Measurements from ENCODE around the gene ADTRP. TPM values are rescaled to one million over a fixed set of nuclear protein-coding genes. Genes with fewer than 3 reads are reported as not detected.

The ADTRP gene
- total RNA-seq, 1 donor from 2014 or later = 0.68 TPM

- Histone ChIP-seq H3K9ac (ENCODE audit: low read length) (no peak overlapping the region), H3K4me3 (ENCODE audit: insufficient read depth, low read depth, low read length) (no peak overlapping the region), H3K79me2 (ENCODE audit: insufficient read depth, low read length) (no peaks in the 10 kb centered on the region), H3K36me3 (ENCODE audit: insufficient read depth, low read length) (no peaks in the 10 kb centered on the region), H2AFZ (ENCODE audit: low read depth, low read length) (no peak overlapping the region), H3K27ac (ENCODE audit: low read depth, low read length) (no peak overlapping the region), H3K9me3 (ENCODE audit: insufficient read depth, low read depth, low read length) (no peaks in the 10 kb centered on the region), H3K4me1 (ENCODE audit: insufficient read depth, low read length) (no peaks in the 10 kb centered on the region), H3K27me3 (ENCODE audit: insufficient read depth, low read length) (no peaks in the 10 kb centered on the region), H4K20me1 (ENCODE audit: insufficient read depth, low read length) (no peaks in the 10 kb centered on the region), H3K4me2 (ENCODE audit: low read length) (no peak overlapping the region)
- peaks cover 8% of the 10 kb centered on the region for H3K9me3 Mint-ChIP-seq (ENCODE audit: unreplicated experiment)
- no peaks in the 10 kb centered on the region for H3K27me3 Mint-ChIP-seq (ENCODE audit: low read depth, unreplicated experiment)
- no peak for TF ChIP-seq EZH2 (IDR thresholded peaks at IDR 0.05; ENCODE audit: insufficient read depth, low read length)
- TF ChIP-seq CTCF (IDR thresholded peaks at IDR 0.05; ENCODE audit: insufficient read depth, low read depth, low read length) = no peak
- H3K27ac Mint-ChIP-seq (ENCODE audit: unreplicated experiment) = no peak overlapping the region
- H3K4me3 Mint-ChIP-seq (ENCODE audit: unreplicated experiment) = no peak overlapping the region
- FAIRE-seq = no peak
- H3K36me3 Mint-ChIP-seq (ENCODE audit: low read depth, unreplicated experiment) = no peaks in the 10 kb centered on the region
- peak; percentile 30 for DNase-seq (ENCODE audit: low read depth)
- peaks cover 3% of the 10 kb centered on the region for H3K4me1 Mint-ChIP-seq (ENCODE audit: low read depth, unreplicated experiment)
Measured at GRCh38 chr6:11785415-11785773, 6.8 kb upstream of the ADTRP start.

- no peak overlapping the region for H3K27ac ChIP-seq (ENCODE audit: low read depth, low read length)
- Mint-ChIP-seq H3K9me3 (ENCODE audit: unreplicated experiment) (peaks cover 11% of the 10 kb centered on the region), H3K27me3 (ENCODE audit: low read depth, unreplicated experiment) (no peaks in the 10 kb centered on the region), H3K36me3 (ENCODE audit: low read depth, unreplicated experiment) (no peaks in the 10 kb centered on the region), H3K4me1 (ENCODE audit: low read depth, unreplicated experiment) (peaks cover 6% of the 10 kb centered on the region), H3K27ac (ENCODE audit: unreplicated experiment) (no peak overlapping the region), H3K4me3 (ENCODE audit: unreplicated experiment) (no peak overlapping the region)
- no peak overlapping the region for H3K9ac ChIP-seq (ENCODE audit: low read length)
- no peak for DNase-seq (ENCODE audit: low read depth)
- H3K4me1 ChIP-seq (ENCODE audit: insufficient read depth, low read length) = no peaks in the 10 kb centered on the region
- no peak overlapping the region for H3K4me2 ChIP-seq (ENCODE audit: low read length)
- no peaks in the 10 kb centered on the region for H3K36me3 ChIP-seq (ENCODE audit: insufficient read depth, low read length)
- H3K27me3 ChIP-seq (ENCODE audit: insufficient read depth, low read length) = no peaks in the 10 kb centered on the region
- H4K20me1 ChIP-seq (ENCODE audit: insufficient read depth, low read length) = no peaks in the 10 kb centered on the region
- no peak overlapping the region for H3K4me3 ChIP-seq (ENCODE audit: insufficient read depth, low read depth, low read length)
- TF ChIP-seq EZH2 (IDR thresholded peaks at IDR 0.05; ENCODE audit: insufficient read depth, low read length) (no peak), CTCF (IDR thresholded peaks at IDR 0.05; ENCODE audit: insufficient read depth, low read depth, low read length) (no peak)
- no peaks in the 10 kb centered on the region for H3K79me2 ChIP-seq (ENCODE audit: insufficient read depth, low read length)
- no peaks in the 10 kb centered on the region for H3K9me3 ChIP-seq (ENCODE audit: insufficient read depth, low read depth, low read length)
- no peak for FAIRE-seq
- H2AFZ ChIP-seq (ENCODE audit: low read depth, low read length) = no peak overlapping the region
Measured at GRCh38 chr6:11784341-11784740, 5.7 kb upstream of the ADTRP start.

DNA sequence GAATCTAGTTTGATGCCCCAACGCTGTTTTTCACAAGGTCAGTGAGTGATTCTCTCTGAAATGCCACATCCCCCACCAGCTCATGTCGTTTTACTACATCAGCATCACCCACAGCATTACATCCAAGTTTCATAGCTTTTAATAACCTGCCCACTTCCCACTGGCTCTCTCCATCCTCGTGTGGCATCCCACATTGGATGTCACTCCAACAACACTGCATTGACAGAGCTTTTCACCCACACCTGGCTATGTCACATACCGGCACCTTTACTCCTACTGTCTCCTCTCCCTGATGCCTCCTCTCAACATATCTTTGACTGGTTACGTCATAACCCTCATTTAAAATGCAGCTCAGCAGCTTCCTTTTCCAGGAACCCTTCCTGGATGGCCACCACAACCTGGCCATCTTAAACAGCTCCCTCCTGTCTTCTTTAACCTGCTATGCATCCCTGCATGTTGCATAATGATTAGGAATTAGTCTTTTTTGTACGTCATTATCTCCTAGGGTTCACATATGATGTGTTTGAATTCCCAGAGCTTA is 5.0 kb upstream of the ADTRP start:
- DNase-seq (ENCODE audit: low read depth) = no peak
- H3K27me3 Mint-ChIP-seq (ENCODE audit: low read depth, unreplicated experiment) = no peaks in the 10 kb centered on the region
- Histone ChIP-seq H3K27ac (ENCODE audit: low read depth, low read length) (no peak overlapping the region), H2AFZ (ENCODE audit: low read depth, low read length) (no peak overlapping the region), H3K36me3 (ENCODE audit: insufficient read depth, low read length) (no peaks in the 10 kb centered on the region), H3K9me3 (ENCODE audit: insufficient read depth, low read depth, low read length) (no peaks in the 10 kb centered on the region), H3K79me2 (ENCODE audit: insufficient read depth, low read length) (no peaks in the 10 kb centered on the region), H3K4me1 (ENCODE audit: insufficient read depth, low read length) (no peaks in the 10 kb centered on the region), H3K9ac (ENCODE audit: low read length) (no peak overlapping the region), H3K27me3 (ENCODE audit: insufficient read depth, low read length) (no peaks in the 10 kb centered on the region), H3K4me3 (ENCODE audit: insufficient read depth, low read depth, low read length) (no peak overlapping the region), H4K20me1 (ENCODE audit: insufficient read depth, low read length) (no peaks in the 10 kb centered on the region), H3K4me2 (ENCODE audit: low read length) (no peak overlapping the region)
- peaks cover 11% of the 10 kb centered on the region for H3K9me3 Mint-ChIP-seq (ENCODE audit: unreplicated experiment)
- peaks cover 6% of the 10 kb centered on the region for H3K4me1 Mint-ChIP-seq (ENCODE audit: low read depth, unreplicated experiment)
- H3K36me3 Mint-ChIP-seq (ENCODE audit: low read depth, unreplicated experiment) = no peaks in the 10 kb centered on the region
- TF ChIP-seq EZH2 (IDR thresholded peaks at IDR 0.05; ENCODE audit: insufficient read depth, low read length) (no peak), CTCF (IDR thresholded peaks at IDR 0.05; ENCODE audit: insufficient read depth, low read depth, low read length) (no peak)
- H3K27ac Mint-ChIP-seq (ENCODE audit: unreplicated experiment) = no peak overlapping the region
- FAIRE-seq = no peak
- no peak overlapping the region for H3K4me3 Mint-ChIP-seq (ENCODE audit: unreplicated experiment)

All from astrocyte (in vitro differentiated cells and primary cell).